Urinary bladder (tissue), 4 donors: ENCODE measurements around the gene TDP2. TPM values are rescaled to one million over a fixed set of nuclear protein-coding genes. Genes with fewer than 3 reads are reported as not detected.
"Not testable (repeated sequence)": the region's sequence is repeated elsewhere in the genome, so short reads cannot be mapped to it uniquely, and the experiment has no call there.

Experiments used
- DNase-seq: peaks from one replicate; pipeline ENCODE4 v3.0.0-alpha.2; 2015; ENCODE audit errors: extremely low spot score
- H3K27ac ChIP-seq: one replicate; pipeline ENCODE4 v1.5.1; 2013; ENCODE audit warnings: low read depth, mild to moderate bottlenecking, moderate library complexity
- H3K36me3 ChIP-seq: one replicate; pipeline ENCODE4 v1.6.1; 2013; ENCODE audit warnings: mild to moderate bottlenecking, moderate library complexity; ENCODE audit not compliant: insufficient read depth
- H3K4me1 ChIP-seq: one replicate; pipeline ENCODE4 v1.6.1; 2013; ENCODE audit warnings: mild to moderate bottlenecking, moderate library complexity; ENCODE audit not compliant: insufficient read depth
- H3K4me3 ChIP-seq: one replicate; pipeline ENCODE4 v1.5.1; 2013; ENCODE audit warnings: low read depth, low read length
- WGBS: extraction: QIAGEN DNeasy Blood & Tissue Kit; methylation state at CpG from one replicate; pipeline ENCODE4 v1.1.7; 2013; 5-methylcytosine and 5-hydroxymethylcytosine counted together
- polyA plus RNA-seq: library from polyadenylated mRNA; stranded (reverse); fragments of 200-250 nt; gene quantifications from one replicate; pipeline ENCODE4 v1.2.3, GENCODE V29; 2013
- total RNA-seq: library from RNA; depleted of rRNA; stranded (reverse); fragments of >200 nt; gene quantifications from one replicate; pipeline ENCODE4 v1.2.3, GENCODE V29; 2014
- donor health status: healthy with polysubstance abuse.
- donor health status: healthy.

Gene TDP2
- total and polyA plus RNA-seq, 2 donors: 29.7 to 42.2 TPM

- H3K27ac ChIP-seq: no peak overlapping the region
- no peak for DNase-seq
- H3K4me3 ChIP-seq: no peak overlapping the region
- no peaks in the 10 kb centered on the region for H3K36me3 ChIP-seq
- WGBS: 76% methylated on average over 4 of the region's 4 CpGs
- H3K4me1 ChIP-seq: no peaks in the 10 kb centered on the region
Measured at GRCh38 chr6:24692003-24692402, 25.3 kb upstream of the TDP2 start.

DNA sequence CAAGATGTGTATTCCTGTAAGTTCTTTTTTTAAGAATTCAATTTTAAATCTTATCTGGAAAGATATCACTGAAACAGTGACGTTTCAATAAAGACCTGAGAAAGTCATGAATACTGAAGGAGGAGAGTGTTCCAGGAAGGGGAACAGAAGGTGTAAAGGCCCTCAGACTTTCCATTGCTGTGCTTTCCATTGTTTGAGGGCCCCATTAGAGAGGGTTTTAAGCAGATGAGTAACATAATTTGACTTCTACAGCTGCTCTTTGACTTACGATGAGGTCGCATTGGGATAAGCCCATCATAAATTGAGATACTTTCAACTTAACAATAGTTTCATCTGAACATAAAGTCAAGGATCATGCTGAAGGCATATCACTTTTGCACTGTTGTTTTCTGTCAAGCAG lies 24.9 kb upstream of the TDP2 start:
- no peak overlapping the region for H3K4me3 ChIP-seq
- no peak overlapping the region for H3K27ac ChIP-seq
- no peaks in the 10 kb centered on the region for H3K4me1 ChIP-seq
- no peak for DNase-seq
- H3K36me3 ChIP-seq: no peaks in the 10 kb centered on the region
- 84% methylated on average over 3 of the region's 3 CpGs for WGBS

GRCh38 chr6:24690593-24690992 lies 23.9 kb upstream of the TDP2 start:
- no peak for DNase-seq
- no peaks in the 10 kb centered on the region for H3K4me1 ChIP-seq
- H3K4me3 ChIP-seq: no peak overlapping the region
- 87% methylated on average over 1 of the region's 1 CpG for WGBS
- no peak overlapping the region for H3K27ac ChIP-seq
- H3K36me3 ChIP-seq: no peaks in the 10 kb centered on the region

DNA sequence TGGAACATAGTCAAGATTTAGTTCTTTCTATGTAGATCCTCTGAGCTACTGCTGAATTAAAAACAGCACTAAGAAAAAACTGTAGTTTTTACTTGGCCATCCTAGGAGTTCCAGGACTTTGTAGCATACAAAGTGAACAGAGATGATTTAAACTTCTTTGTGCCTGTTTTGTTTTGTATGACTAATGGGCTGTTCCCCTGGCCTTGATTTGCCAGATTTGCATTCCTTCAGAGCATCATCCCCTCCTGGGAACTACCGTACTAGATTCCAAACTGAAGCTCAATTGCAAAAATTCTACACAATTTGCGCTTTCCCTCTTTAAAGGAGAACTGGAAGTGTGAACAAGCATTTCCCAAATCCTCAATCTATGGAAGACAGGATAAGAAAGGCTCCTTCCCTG lies 23.3 kb upstream of the TDP2 start:
- H3K27ac ChIP-seq: no peak overlapping the region
- H3K4me3 ChIP-seq: no peak overlapping the region
- no peak for DNase-seq
- no peaks in the 10 kb centered on the region for H3K4me1 ChIP-seq
- no peaks in the 10 kb centered on the region for H3K36me3 ChIP-seq
- 82% methylated on average over 2 of the region's 2 CpGs for WGBS

DNA sequence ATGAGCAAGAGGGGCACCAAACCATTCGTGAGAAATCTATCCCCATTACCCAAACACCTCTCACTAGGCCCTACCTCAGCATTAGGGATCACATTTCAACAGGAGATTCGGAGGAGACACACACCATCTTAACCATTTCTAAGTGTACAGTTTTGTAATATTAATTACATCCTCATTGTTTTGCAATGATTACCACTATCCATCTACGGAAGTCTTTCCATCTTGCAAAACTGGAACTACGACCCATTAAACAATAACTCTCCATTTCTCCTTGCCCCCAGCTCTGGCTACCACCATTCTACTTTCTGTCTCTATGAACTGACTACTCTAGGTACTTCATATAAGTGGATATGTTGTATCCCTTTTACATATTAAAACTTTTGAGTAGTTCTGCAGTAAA lies 20.2 kb upstream of the TDP2 start:
- 91% methylated on average over 4 of the region's 4 CpGs for WGBS
- Histone ChIP-seq H3K4me3 (no peak overlapping the region), H3K4me1 (no peaks in the 10 kb centered on the region), H3K27ac (no peak overlapping the region), H3K36me3 (no peaks in the 10 kb centered on the region)
- DNase-seq: no peak

DNA sequence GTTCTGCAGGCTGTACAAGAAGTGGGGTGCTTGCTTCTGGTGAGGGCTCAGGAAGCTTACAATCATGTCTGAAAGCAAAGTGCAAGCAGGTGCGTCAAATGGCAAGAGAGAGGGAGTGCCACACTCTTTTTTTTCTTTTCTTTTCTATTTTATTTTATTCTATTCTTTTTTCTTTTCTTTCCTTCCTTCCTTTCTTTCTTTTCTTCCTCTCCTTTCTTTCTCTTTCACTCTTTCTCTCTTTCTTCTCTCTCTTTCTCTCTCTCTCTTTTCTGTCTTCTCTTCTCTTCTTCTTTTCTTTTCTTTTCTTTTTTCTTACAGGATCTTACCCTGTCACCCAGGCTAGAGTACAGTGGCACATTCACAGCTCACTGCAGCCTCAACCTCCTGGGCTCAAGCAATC lies 19.7 kb upstream of the TDP2 start:
- H3K4me3 ChIP-seq: no peak overlapping the region
- DNase-seq: no peak
- no peaks in the 10 kb centered on the region for H3K4me1 ChIP-seq
- WGBS: 95% methylated on average over 1 of the region's 1 CpG
- H3K27ac ChIP-seq: no peak overlapping the region
- H3K36me3 ChIP-seq: no peaks in the 10 kb centered on the region

GRCh38 chr6:24683297-24684296 lies 16.9 kb upstream of the TDP2 start:
- Histone ChIP-seq H3K4me3 (no peak overlapping the region), H3K36me3 (no peaks in the 10 kb centered on the region), H3K27ac (no peak overlapping the region), H3K4me1 (no peaks in the 10 kb centered on the region)
- 70% methylated on average over 12 of the region's 12 CpGs for WGBS
- no peak for DNase-seq

- DNase-seq: no peak
- H3K36me3 ChIP-seq: peaks cover 2% of the 10 kb centered on the region
- H3K4me3 ChIP-seq: no peak overlapping the region
- H3K27ac ChIP-seq: no peak overlapping the region
- no peaks in the 10 kb centered on the region for H3K4me1 ChIP-seq
- 90% methylated on average over 7 of the region's 7 CpGs for WGBS
Measured at GRCh38 chr6:24680582-24680981, 13.9 kb upstream of the TDP2 start.

GRCh38 chr6:24678792-24679352 lies 12.2 kb upstream of the TDP2 start:
- not testable (repeated sequence) for H3K36me3 ChIP-seq, H3K4me3 ChIP-seq, DNase-seq, H3K4me1 ChIP-seq, H3K27ac ChIP-seq
- 93% methylated on average over 11 of the region's 11 CpGs for WGBS

DNA sequence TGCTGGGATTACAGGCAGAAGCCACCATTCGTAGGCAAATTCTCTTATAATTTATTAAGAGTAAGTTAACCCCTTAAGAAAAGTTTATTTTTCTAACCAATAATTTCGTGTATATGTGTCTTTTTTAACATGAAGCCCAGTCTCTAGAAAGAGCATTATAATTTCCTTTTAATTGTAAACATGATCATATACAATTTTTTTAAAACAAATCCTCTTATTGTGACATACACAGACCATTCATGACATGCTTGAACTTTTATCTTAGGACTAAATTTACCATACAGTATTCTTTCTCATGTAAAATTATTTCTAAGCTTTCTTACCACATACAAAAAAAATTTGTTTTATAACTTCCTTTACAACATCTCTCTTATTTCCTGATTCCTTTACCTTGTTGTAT lies 6.9 kb upstream of the TDP2 start:
- no peaks in the 10 kb centered on the region for H3K4me1 ChIP-seq
- H3K36me3 ChIP-seq: peaks cover 2% of the 10 kb centered on the region
- H3K27ac ChIP-seq: no peak overlapping the region
- no peak overlapping the region for H3K4me3 ChIP-seq
- 73% methylated on average over 2 of the region's 2 CpGs for WGBS
- no peak for DNase-seq

GRCh38 chr6:24672620-24673182 lies 6.0 kb upstream of the TDP2 start:
- Histone ChIP-seq H3K27ac (no peak overlapping the region), H3K4me1 (peaks cover 1% of the 10 kb centered on the region), H3K4me3 (no peak overlapping the region), H3K36me3 (peaks cover 2% of the 10 kb centered on the region)
- no peak for DNase-seq
- 95% methylated on average over 6 of the region's 6 CpGs for WGBS

- H3K36me3 ChIP-seq, H3K4me3 ChIP-seq, DNase-seq, H3K27ac ChIP-seq, H3K4me1 ChIP-seq: not testable (repeated sequence)
- WGBS: 90% methylated on average over 4 of the region's 4 CpGs
Measured at GRCh38 chr6:24671077-24671476, 4.4 kb upstream of the TDP2 start.

DNA sequence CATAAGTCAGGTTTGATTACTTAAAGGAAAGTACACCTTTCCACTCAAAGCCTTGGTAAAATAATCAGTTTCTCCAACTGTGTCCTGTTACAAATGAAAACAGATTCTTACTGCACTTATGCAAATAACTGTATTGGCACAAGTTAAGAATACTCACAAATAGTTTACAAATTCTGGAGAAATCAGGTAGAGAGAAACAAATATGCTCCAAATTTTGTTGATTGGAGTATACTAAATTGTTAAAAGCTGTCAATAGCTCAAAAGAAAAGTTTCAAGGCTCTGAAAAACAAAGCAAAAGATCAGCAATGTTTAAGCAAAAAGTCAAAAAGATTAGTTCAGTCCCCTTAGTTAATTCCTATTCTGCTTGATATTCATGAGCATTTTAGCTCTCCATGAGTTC lies 3.8 kb upstream of the TDP2 start:
- DNase-seq, H3K36me3 ChIP-seq, H3K4me1 ChIP-seq, H3K4me3 ChIP-seq, H3K27ac ChIP-seq: not testable (repeated sequence)

DNA sequence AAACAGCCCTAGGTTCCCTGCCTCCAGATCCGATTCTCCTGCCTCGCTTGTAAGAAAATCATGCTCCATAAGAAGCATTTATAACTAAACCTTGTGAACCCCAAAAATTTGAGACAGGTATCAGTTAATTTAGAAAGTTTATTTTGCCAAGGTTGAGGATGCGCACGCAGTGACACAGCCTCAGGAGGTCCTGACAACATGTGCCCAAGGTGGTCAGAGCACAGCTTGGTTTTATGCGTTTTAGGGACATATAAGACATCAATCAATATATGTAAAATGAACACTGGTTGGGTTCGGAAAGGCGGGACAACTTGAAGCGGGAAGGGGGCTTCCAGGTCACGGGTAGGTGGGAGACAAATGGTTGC lies 2.3 kb upstream of the TDP2 start:
- Histone ChIP-seq H3K36me3 (no peaks in the 10 kb centered on the region), H3K4me3 (no peak overlapping the region), H3K27ac (no peak overlapping the region), H3K4me1 (peaks cover 2% of the 10 kb centered on the region)
- 98% methylated on average over 9 of the region's 9 CpGs for WGBS
- DNase-seq: no peak
